NK-92 (cell line): ENCODE measurements around the gene CABP5.
"Not testable (repeated sequence)": the region's sequence is repeated elsewhere in the genome, so short reads cannot be mapped to it uniquely, and the experiment has no call there.

Experiments used
- DNase-seq: peaks from one replicate; lab custom pipeline; 2025; ENCODE audit not compliant: unreplicated experiment; lab: John Stamatoyannopoulos, UW

CABP5 gene

GRCh38 chr19:48043675-48044258 lies at the start of gene CABP5:
CABP5 (minus strand) TSS chr19:48044079; CDS start chr19:48043922, 157 bp downstream.
- no peak for DNase-seq

- not testable (repeated sequence) for DNase-seq
Measured at GRCh38 chr19:48091111-48091718, 47.3 kb upstream of the CABP5 start.

GRCh38 chr19:48090281-48090802 lies 46.5 kb upstream of the CABP5 start:
- no peak for DNase-seq

GRCh38 chr19:48088991-48089390 lies 45.1 kb upstream of the CABP5 start:
- DNase-seq: not testable (repeated sequence)

GRCh38 chr19:48085904-48086864 lies 42.3 kb upstream of the CABP5 start:
- DNase-seq: no peak

- no peak for DNase-seq
Measured at GRCh38 chr19:48085076-48085475, 41.2 kb upstream of the CABP5 start.

GRCh38 chr19:48081106-48081505 lies 37.2 kb upstream of the CABP5 start:
- DNase-seq: no peak

- DNase-seq: not testable (repeated sequence)
Measured at GRCh38 chr19:48070177-48070769, 26.4 kb upstream of the CABP5 start.

GRCh38 chr19:48069435-48069834 lies 25.6 kb upstream of the CABP5 start:
- DNase-seq: no peak

GRCh38 chr19:48064509-48064908 lies 20.6 kb upstream of the CABP5 start:
- DNase-seq: no peak

- DNase-seq: no peak
Measured at GRCh38 chr19:48061401-48062344, 17.8 kb upstream of the CABP5 start.

- no peak for DNase-seq
Measured at GRCh38 chr19:48060381-48060780, 16.5 kb upstream of the CABP5 start.

- no peak for DNase-seq
Measured at GRCh38 chr19:48059331-48059730, 15.5 kb upstream of the CABP5 start.

- DNase-seq: no peak
Measured at GRCh38 chr19:48053856-48054255, 10.0 kb upstream of the CABP5 start.

GRCh38 chr19:48053076-48053475 lies 9.2 kb upstream of the CABP5 start:
- DNase-seq: no peak

GRCh38 chr19:48051335-48052033 lies 7.6 kb upstream of the CABP5 start:
- no peak for DNase-seq

GRCh38 chr19:48044561-48044960 lies 682 bp upstream of the CABP5 start:
- DNase-seq: no peak

GRCh38 chr19:48041877-48042580 lies 1.9 kb downstream of the CABP5 start:
- no peak for DNase-seq

GRCh38 chr19:48036765-48037164 lies 7.1 kb downstream of the CABP5 start:
- DNase-seq: no peak
